Measurements from ENCODE around the gene DCAF15. TPM values are rescaled to one million over a fixed set of nuclear protein-coding genes. Genes with fewer than 3 reads are reported as not detected.

Gene DCAF15
- total RNA-seq, 1 experiment from 2014 or later, result 14.2 TPM

Other genes starting within 250 kb of the DCAF15 start
- 19.8 and 31.9 TPM in 2 replicates for gene MRI1, start 188.0 kb upstream of the DCAF15 start, total RNA-seq (2014; rRNA removed; shearing (Covaris generic))
- 306 and 385 TPM in 2 replicates for gene C19orf53, start 178.1 kb upstream of the DCAF15 start, total RNA-seq (2014; rRNA removed; shearing (Covaris generic))
- 1.3 and 5.7 TPM in 2 replicates for gene ZSWIM4, start 157.1 kb upstream of the DCAF15 start, total RNA-seq (2014; rRNA removed; shearing (Covaris generic))
- not detected in 2 replicates for gene NANOS3, start 75.4 kb upstream of the DCAF15 start, total RNA-seq (2014; rRNA removed; shearing (Covaris generic))
- 2.3 and 5.3 TPM in 2 replicates for gene BRME1, start 46.4 kb upstream of the DCAF15 start, total RNA-seq (2014; rRNA removed; shearing (Covaris generic))
- gene CC2D1A, start 46.3 kb upstream of the DCAF15 start, total RNA-seq (2014; rRNA removed; shearing (Covaris generic)), result 13.5 and 14.9 TPM in 2 replicates
- gene PODNL1, start 14.1 kb upstream of the DCAF15 start, total RNA-seq (2014; rRNA removed; shearing (Covaris generic)), result 2.9 and 4.9 TPM in 2 replicates
- gene RFX1, start 53.8 kb downstream of the DCAF15 start, total RNA-seq (2014; rRNA removed; shearing (Covaris generic)), result 1.1 and 2.0 TPM in 2 replicates
- not detected in 2 replicates for gene RLN3, start 75.6 kb downstream of the DCAF15 start, total RNA-seq (2014; rRNA removed; shearing (Covaris generic))
- 13.9 and 15.0 TPM in 2 replicates for gene IL27RA, start 79.3 kb downstream of the DCAF15 start, total RNA-seq (2014; rRNA removed; shearing (Covaris generic))
- 1.4 and 2.0 TPM in 2 replicates for gene PALM3, start 109.6 kb downstream of the DCAF15 start, total RNA-seq (2014; rRNA removed; shearing (Covaris generic))
- gene MISP3, start 120.3 kb downstream of the DCAF15 start, total RNA-seq (2014; rRNA removed; shearing (Covaris generic)), result 0.35 and 3.3 TPM in 2 replicates
- not detected in 2 replicates for gene C19orf67, start 133.3 kb downstream of the DCAF15 start, total RNA-seq (2014; rRNA removed; shearing (Covaris generic))
- gene SAMD1, start 138.2 kb downstream of the DCAF15 start, total RNA-seq (2014; rRNA removed; shearing (Covaris generic)), result 20.0 and 21.8 TPM in 2 replicates
- gene PRKACA, start 165.3 kb downstream of the DCAF15 start, total RNA-seq (2014; rRNA removed; shearing (Covaris generic)), result 36.9 and 48.1 TPM in 2 replicates
- gene ASF1B, start 184.1 kb downstream of the DCAF15 start, total RNA-seq (2014; rRNA removed; shearing (Covaris generic)), result 77.7 and 77.8 TPM in 2 replicates

All from H4 (cell line).